ENCODE results near the gene EDEM2. TPM values are rescaled to one million over a fixed set of nuclear protein-coding genes. Genes with fewer than 3 reads are reported as not detected.

The EDEM2 gene
- total and polyA plus RNA-seq, 2 of the 13 experiments (the other 11 are each of a cell fraction or from before 2014, with no cell fraction given): 33.1 to 46.9 TPM

DNA sequence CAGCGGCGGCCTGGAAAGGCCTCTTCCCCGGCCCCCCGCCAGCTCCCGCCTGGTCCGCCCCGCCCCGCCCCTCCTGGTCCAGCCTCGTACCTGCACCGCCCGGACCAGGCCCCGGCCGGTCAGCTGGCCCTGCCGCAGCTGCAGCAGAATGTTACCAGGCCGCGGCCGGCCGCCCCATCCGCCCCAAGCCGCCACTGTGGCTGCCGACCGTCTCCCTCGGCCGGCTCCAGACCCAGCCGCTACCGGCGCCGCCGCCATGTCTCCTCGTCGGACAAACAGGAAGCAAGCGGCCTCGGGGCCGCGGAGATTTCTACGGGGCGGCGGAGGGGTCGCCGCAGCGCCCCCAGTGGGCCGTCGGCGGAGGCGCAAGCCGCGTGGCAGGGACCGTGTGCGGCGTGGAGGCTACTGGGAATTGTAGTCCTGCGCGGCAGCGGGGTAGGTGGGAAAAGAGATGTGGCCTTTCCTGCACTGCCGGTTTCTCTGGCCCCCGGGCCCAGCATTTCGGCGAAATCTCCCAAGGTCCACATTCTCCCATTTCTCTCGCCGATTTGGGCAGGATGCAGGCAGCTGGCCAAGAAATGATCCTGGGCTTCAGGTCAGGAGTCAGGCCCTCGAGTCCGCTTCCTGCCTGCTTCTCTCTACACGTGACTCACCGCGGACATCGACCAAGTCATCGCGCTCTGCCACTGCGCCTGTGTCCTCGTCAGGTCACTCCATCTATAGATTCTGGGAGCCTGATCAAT lies 54.4 kb downstream of the EDEM2 start, which contains the start of gene TRPC4AP (continued):
- TF ChIP-seq, protein P1, sequence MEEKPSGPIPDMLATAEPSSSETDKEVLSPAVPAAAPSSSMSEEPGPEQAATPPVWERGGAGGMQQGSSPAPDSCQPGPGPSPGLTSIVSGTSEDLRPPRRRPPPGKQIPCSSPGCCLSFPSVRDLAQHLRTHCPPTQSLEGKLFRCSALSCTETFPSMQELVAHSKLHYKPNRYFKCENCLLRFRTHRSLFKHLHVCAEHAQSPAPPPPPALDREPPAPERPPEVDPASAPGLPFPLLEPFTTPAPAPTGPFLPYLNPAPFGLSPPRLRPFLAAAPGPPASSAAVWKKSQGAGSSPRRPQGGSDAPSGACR (CRISPR knock-in tag; IDR thresholded peaks at IDR 0.05): peak; percentile 96
- peak; percentile 100 for TF ChIP-seq SALL2 (CRISPR knock-in tag; IDR thresholded peaks at IDR 0.05)
- TF ChIP-seq, protein P2, sequence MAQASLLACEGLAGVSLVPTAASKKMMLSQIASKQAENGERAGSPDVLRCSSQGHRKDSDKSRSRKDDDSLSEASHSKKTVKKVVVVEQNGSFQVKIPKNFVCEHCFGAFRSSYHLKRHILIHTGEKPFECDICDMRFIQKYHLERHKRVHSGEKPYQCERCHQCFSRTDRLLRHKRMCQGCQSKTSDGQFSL (CRISPR knock-in tag; IDR thresholded peaks at IDR 0.05): peak; percentile 3
- peak; percentile 91 for TF ChIP-seq ZSCAN29 (CRISPR knock-in tag; conservative IDR thresholded peaks at IDR 0.05)
- TF ChIP-seq, protein P3, sequence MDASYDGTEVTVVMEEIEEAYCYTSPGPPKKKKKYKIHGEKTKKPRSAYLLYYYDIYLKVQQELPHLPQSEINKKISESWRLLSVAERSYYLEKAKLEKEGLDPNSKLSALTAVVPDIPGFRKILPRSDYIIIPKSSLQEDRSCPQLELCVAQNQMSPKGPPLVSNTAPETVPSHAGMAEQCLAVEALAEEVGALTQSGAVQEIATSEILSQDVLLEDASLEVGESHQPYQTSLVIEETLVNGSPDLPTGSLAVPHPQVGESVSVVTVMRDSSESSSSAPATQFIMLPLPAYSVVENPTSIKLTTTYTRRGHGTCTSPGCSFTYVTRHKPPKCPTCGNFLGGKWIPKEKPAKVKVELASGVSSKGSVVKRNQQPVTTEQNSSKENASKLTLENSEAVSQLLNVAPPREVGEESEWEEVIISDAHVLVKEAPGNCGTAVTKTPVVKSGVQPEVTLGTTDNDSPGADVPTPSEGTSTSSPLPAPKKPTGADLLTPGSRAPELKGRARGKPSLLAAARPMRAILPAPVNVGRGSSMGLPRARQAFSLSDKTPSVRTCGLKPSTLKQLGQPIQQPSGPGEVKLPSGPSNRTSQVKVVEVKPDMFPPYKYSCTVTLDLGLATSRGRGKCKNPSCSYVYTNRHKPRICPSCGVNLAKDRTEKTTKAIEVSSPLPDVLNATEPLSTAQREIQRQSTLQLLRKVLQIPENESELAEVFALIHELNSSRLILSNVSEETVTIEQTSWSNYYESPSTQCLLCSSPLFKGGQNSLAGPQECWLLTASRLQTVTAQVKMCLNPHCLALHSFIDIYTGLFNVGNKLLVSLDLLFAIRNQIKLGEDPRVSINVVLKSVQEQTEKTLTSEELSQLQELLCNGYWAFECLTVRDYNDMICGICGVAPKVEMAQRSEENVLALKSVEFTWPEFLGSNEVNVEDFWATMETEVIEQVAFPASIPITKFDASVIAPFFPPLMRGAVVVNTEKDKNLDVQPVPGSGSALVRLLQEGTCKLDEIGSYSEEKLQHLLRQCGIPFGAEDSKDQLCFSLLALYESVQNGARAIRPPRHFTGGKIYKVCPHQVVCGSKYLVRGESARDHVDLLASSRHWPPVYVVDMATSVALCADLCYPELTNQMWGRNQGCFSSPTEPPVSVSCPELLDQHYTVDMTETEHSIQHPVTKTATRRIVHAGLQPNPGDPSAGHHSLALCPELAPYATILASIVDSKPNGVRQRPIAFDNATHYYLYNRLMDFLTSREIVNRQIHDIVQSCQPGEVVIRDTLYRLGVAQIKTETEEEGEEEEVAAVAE (CRISPR knock-in tag; IDR thresholded peaks at IDR 0.05; ENCODE audit: borderline replicate concordance): no peak; the same call in none of the 2 replicates
- peak; percentile 94; the same call in 1 of the 2 replicates for TF ChIP-seq ZNF138 (CRISPR knock-in tag; IDR thresholded peaks at IDR 0.05; ENCODE audit: low read depth)
- peak; percentile 90 for TF ChIP-seq ZNF563 (CRISPR knock-in tag; IDR thresholded peaks at IDR 0.05)
- no peak; the same call in 1 of the 2 replicates for TF ChIP-seq RARG (CRISPR knock-in tag; IDR thresholded peaks at IDR 0.05; ENCODE audit: low read depth)
- peak; percentile 87 for TF ChIP-seq GATAD1 (CRISPR knock-in tag; IDR thresholded peaks at IDR 0.05)
- TF ChIP-seq ZNF891 (CRISPR knock-in tag; IDR thresholded peaks at IDR 0.05): peak; percentile 97
- TF ChIP-seq SRSF1 (optimal IDR thresholded peaks at IDR 0.05; ENCODE audit: low read depth, low read length): peak; percentile 95
- TF ChIP-seq ZNF460 (CRISPR knock-in tag; IDR thresholded peaks at IDR 0.05; ENCODE audit: borderline replicate concordance): peak; percentile 31; the same call in 1 of the 2 replicates
- TF ChIP-seq ZBTB3 (CRISPR knock-in tag; IDR thresholded peaks at IDR 0.05; ENCODE audit: borderline replicate concordance, low read depth): peak; percentile 95
- TF ChIP-seq, protein P4, sequence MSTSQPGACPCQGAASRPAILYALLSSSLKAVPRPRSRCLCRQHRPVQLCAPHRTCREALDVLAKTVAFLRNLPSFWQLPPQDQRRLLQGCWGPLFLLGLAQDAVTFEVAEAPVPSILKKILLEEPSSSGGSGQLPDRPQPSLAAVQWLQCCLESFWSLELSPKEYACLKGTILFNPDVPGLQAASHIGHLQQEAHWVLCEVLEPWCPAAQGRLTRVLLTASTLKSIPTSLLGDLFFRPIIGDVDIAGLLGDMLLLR (CRISPR knock-in tag; IDR thresholded peaks at IDR 0.05): peak; percentile 97
- TF ChIP-seq CENPX (CRISPR knock-in tag; IDR thresholded peaks at IDR 0.05): no peak
- TF ChIP-seq RBM39 (IDR thresholded peaks at IDR 0.05; ENCODE audit: low read depth, low read length, poor library complexity, severe bottlenecking): peak; percentile 100
- peak; percentile 81 for TF ChIP-seq FOXJ3 (CRISPR knock-in tag; IDR thresholded peaks at IDR 0.05; ENCODE audit: borderline replicate concordance)
- no peak for TF ChIP-seq PLRG1 (conservative IDR thresholded peaks at IDR 0.05)
- peak; percentile 85 for TF ChIP-seq POGZ (CRISPR knock-in tag; IDR thresholded peaks at IDR 0.05)
- peak; percentile 92 for TF ChIP-seq MEIS2 (CRISPR knock-in tag; IDR thresholded peaks at IDR 0.05)
- no peak; the same call in 1 of the 2 replicates for TF ChIP-seq ZSCAN12 (CRISPR knock-in tag; IDR thresholded peaks at IDR 0.05)
- TF ChIP-seq ZNF17 (CRISPR knock-in tag; IDR thresholded peaks at IDR 0.05): no peak
- TF ChIP-seq ZNF644 (CRISPR knock-in tag; IDR thresholded peaks at IDR 0.05; ENCODE audit: low read depth): peak; percentile 38; the same call in 1 of the 2 replicates
- TF ChIP-seq ZNF598 (CRISPR knock-in tag; IDR thresholded peaks at IDR 0.05; ENCODE audit: borderline replicate concordance): peak; percentile 92; the same call in 1 of the 2 replicates
- TF ChIP-seq ZMAT3 (CRISPR knock-in tag; conservative IDR thresholded peaks at IDR 0.05): peak; percentile 93; the same call in 1 of the 2 replicates

Data from HepG2 (cell line).